ENCODE data around the gene SPEN.
"Not testable (repeated sequence)": the region's sequence is repeated elsewhere in the genome, so short reads cannot be mapped to it uniquely, and the experiment has no call there.

SPEN gene

DNA sequence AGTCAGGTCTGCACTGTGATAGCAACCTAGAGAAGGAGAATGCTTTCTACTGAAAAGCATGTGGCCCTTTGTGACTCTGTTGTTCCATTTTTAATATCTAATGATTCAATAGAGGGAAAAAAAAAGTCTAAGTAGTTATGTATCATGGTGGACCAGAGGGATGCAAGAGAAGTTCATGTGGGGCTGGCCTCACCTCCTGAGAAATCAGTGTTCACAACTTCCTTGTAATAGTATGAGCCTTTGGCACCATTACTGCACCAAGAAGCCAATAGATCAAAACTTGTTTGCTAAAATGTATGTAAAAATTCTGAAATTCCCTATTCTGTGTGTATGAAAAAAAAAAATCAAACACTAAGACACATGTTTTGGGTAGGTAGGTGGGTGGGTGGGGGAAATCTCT is 123.4 kb downstream of the SPEN start:
- 0 out of 2 replicates have a peak, but pooled peaks cover 6% of the 10 kb centered on the region for H3K9me3 ChIP-seq (ENCODE audit: insufficient read depth, low read depth, low read length)
- H3K9ac ChIP-seq (ENCODE audit: low read depth, low read length), result no peak overlapping the region
- peaks cover 21% of the 10 kb centered on the region for H3K36me3 ChIP-seq (ENCODE audit: insufficient read depth, low read length)
- no peaks in the 10 kb centered on the region; the same call in 1 of the 2 replicates for H3K4me1 ChIP-seq (ENCODE audit: insufficient read depth, low read length)
- H3K27ac ChIP-seq (ENCODE audit: low read depth, low read length), result no peak overlapping the region
- H3K4me3 ChIP-seq (ENCODE audit: low read length), result no peak overlapping the region
- H3K27me3 ChIP-seq (ENCODE audit: insufficient read depth, low read length), result no peaks in the 10 kb centered on the region

DNA sequence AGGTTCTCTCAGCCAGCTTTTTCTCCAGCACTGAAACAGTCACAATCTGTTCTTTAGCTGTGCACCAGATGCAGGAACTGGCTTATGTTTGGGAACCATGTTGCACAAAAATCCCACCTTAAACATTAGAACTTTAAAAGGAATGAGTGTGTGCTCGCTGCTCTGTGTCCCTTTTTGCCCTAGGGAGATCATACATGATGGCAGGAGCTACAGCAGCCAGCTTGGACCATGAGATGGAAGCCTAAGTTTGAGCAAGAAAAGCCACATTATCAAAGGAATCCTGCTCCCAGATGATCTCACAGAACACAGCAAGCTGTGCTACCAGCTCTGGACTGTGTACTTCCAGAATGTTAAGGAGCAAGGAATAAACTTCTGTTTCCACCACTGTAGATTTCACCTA is 124.9 kb downstream of the SPEN start:
- H3K27me3 ChIP-seq (ENCODE audit: insufficient read depth, low read length), result no peaks in the 10 kb centered on the region
- no peak overlapping the region for H3K9ac ChIP-seq (ENCODE audit: low read depth, low read length)
- 100% methylated on average over 1 of the region's 1 CpG for WGBS
- no peak overlapping the region for H3K27ac ChIP-seq (ENCODE audit: low read depth, low read length)
- peaks cover 3% of the 10 kb centered on the region for H3K4me1 ChIP-seq (ENCODE audit: insufficient read depth, low read length)
- H3K4me3 ChIP-seq (ENCODE audit: low read length), result no peak overlapping the region
- H3K9me3 ChIP-seq (ENCODE audit: insufficient read depth, low read depth, low read length), result 0 out of 2 replicates have a peak, but pooled peaks cover 6% of the 10 kb centered on the region
- H3K36me3 ChIP-seq (ENCODE audit: insufficient read depth, low read length), result peaks cover 21% of the 10 kb centered on the region

DNA sequence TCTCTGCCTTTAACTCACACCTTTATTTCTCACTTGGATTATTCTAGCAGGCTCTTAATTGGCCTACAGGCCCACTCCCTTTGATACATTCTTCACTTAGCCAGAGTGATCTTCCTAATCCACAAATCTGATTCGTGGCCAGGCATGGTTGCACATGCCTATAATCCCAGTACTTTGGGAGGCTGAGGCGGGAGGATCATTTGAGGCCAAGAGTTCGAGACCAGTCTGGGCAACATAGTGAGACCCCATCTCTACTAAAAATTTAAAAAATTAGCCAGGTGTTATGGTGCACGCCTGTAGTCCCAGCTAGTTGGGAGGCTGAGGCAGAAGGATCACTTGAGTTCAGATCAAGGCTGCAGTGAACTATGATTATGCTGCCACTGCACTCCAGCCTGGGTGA is 126.3 kb downstream of the SPEN start:
- Histone ChIP-seq H3K27me3 (ENCODE audit: insufficient read depth, low read length) (no peaks in the 10 kb centered on the region), H3K4me3 (ENCODE audit: low read length) (no peak overlapping the region), H3K9ac (ENCODE audit: low read depth, low read length) (no peak overlapping the region), H3K36me3 (ENCODE audit: insufficient read depth, low read length) (peaks cover 18% of the 10 kb centered on the region), H3K4me1 (ENCODE audit: insufficient read depth, low read length) (peaks cover 3% of the 10 kb centered on the region), H3K27ac (ENCODE audit: low read depth, low read length) (no peak overlapping the region), H3K9me3 (ENCODE audit: insufficient read depth, low read depth, low read length) (0 out of 2 replicates have a peak, but pooled peaks cover 4% of the 10 kb centered on the region)
- 89% methylated on average over 4 of the region's 4 CpGs for WGBS

DNA sequence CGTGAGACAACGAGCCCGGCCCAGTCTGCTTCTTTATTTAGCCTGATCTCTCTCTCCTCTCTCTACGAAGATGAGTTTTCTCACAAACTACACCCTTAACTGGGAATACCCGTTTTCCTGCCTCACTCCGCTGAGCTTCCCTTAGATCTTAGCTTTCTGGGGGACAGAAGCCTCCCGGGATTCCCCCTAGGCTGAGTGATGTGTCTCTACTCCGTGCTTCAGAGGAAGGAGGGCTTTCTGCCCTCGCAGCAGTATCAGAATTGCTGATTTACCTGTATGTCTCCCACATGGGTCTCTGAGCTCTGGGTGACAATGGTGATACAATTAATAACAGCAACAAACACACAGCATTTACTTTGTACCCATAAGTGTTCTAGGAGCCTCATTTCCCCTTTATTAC is 127.3 kb downstream of the SPEN start:
- H3K27ac ChIP-seq (ENCODE audit: low read depth, low read length), result no peak overlapping the region
- no peaks in the 10 kb centered on the region for H3K27me3 ChIP-seq (ENCODE audit: insufficient read depth, low read length)
- peaks cover 10% of the 10 kb centered on the region; the same call in 1 of the 2 replicates for H3K36me3 ChIP-seq (ENCODE audit: insufficient read depth, low read length)
- WGBS, result 65% methylated on average over 9 of the region's 9 CpGs
- H3K4me1 ChIP-seq (ENCODE audit: insufficient read depth, low read length), result peaks cover 3% of the 10 kb centered on the region
- H3K9ac ChIP-seq (ENCODE audit: low read depth, low read length), result peak overlapping the region; percentile 72
- H3K9me3 ChIP-seq (ENCODE audit: insufficient read depth, low read depth, low read length), result no peaks in the 10 kb centered on the region
- H3K4me3 ChIP-seq (ENCODE audit: low read length), result peak overlapping the region; percentile 88

DNA sequence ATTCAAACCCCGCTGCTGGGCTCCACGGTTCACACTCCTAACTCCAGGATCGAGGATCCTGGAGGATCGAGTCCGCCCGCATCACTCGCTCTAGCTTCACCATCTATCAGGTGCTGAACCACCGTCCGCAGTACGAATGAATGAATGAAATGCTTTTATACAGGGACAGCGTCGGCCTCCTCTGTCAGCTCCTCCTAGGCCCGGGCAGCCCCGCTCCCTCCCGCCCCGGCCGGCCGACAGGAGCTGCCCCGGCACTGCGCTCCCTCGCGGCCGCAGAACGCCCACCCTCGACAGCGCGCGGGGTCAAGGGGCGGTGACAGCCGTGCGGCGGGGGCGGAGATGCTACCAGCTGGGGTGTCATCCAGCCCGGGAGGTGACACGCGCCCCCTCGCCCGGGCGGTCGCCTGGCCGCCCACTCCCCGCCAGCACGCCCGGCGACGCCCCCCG is 127.9 kb downstream of the SPEN start:
- Histone ChIP-seq H3K27me3 (ENCODE audit: insufficient read depth, low read length) (no peaks in the 10 kb centered on the region), H3K4me3 (ENCODE audit: low read length) (peak overlapping the region; percentile 88), H3K27ac (ENCODE audit: low read depth, low read length) (peak overlapping the region; percentile 89; the same call in 1 of the 2 replicates), H3K9me3 (ENCODE audit: insufficient read depth, low read depth, low read length) (no peaks in the 10 kb centered on the region), H3K36me3 (ENCODE audit: insufficient read depth, low read length) (peaks cover 7% of the 10 kb centered on the region; the same call in 1 of the 2 replicates), H3K9ac (ENCODE audit: low read depth, low read length) (peak overlapping the region; percentile 72), H3K4me1 (ENCODE audit: insufficient read depth, low read length) (peaks cover 3% of the 10 kb centered on the region)
- WGBS, result under 1% methylated on average over 47 of the region's 47 CpGs

DNA sequence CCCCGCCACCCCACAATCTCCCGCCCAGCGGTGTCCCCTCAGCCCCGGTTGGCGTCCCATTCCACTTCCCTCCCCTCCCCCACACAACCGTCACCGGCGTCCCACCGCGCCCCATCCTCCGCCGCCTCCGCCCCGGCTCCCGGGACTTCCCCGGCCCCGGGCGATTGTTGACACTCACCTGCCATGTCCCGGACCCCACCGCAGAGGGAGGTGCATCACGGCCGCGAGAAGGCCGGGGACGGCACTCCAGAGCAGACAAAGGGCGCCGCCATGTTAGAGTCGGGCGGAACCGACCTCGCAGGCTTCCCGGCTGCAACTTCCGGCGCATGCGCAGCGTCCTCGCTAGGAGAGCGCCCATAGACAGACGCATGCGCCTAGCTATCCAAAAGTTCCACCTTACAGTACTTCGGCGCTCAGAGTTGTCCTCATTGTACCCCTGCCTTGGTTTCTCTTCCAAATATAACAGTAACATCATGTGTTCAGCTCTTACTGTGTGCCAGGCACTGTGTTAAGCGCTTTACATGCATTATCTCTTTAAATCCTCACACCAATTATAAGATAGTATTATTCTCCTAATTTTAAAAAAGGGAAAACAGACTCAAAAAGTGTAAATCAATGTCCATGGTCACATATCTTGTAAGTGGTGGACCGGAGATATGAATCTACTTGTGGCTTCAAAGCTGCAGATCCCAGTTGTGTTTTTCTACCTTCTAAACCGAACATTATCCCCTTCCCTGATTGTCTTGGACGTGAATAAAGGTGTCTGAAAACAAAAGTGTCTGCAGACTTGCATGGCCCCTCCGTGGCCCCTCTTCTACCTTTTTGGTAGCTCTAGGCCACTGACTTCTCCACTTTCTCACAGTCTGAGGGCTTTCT is 128.5 kb downstream of the SPEN start, which contains the start of gene ZBTB17:
Gene ZBTB17, minus strand, starts transcription at position 297 of the 876 bp plus-strand sequence. CDS start 27,606 bp downstream, outside the sequence.
- Histone ChIP-seq H3K9ac (ENCODE audit: low read depth, low read length) (peak within 1 kb of the TSS; percentile 82), H3K4me3 (ENCODE audit: low read length) (peak within 1 kb of the TSS; percentile 88), H3K36me3 (ENCODE audit: insufficient read depth, low read length) (peaks cover 7% of the 10 kb centered on the region; the same call in 1 of the 2 replicates), H3K4me1 (ENCODE audit: insufficient read depth, low read length) (peaks cover 3% of the 10 kb centered on the region), H3K9me3 (ENCODE audit: insufficient read depth, low read depth, low read length) (no peaks in the 10 kb centered on the region), H3K27ac (ENCODE audit: low read depth, low read length) (peak within 1 kb of the TSS; percentile 89), H3K27me3 (ENCODE audit: insufficient read depth, low read length) (no peaks in the 10 kb centered on the region)
- 9% methylated on average over 47 of the region's 47 CpGs for WGBS

DNA sequence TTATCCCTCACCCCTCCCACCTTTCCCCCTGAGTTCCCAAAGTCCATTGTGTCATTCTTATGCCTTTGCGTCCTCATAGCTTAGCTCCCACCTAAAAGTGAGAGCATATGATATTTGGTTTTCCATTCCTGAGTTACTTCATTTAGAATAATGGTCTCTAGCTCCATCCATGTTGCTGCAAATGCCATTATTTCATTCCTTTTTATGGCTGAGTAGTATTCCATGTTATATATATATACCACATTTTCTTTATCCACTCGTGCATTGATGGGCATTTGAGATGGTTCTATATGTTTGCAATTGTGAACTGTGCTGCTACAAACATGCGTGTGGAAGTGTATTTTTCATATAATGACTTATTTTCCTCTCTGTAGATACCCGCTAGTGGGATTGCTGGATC is 130.4 kb downstream of the SPEN start:
- not testable (repeated sequence) for H3K27ac ChIP-seq (ENCODE audit: low read depth, low read length); H3K4me1 ChIP-seq (ENCODE audit: insufficient read depth, low read length); H3K27me3 ChIP-seq (ENCODE audit: insufficient read depth, low read length); H3K9ac ChIP-seq (ENCODE audit: low read depth, low read length); H3K4me3 ChIP-seq (ENCODE audit: low read length); H3K36me3 ChIP-seq (ENCODE audit: insufficient read depth, low read length); H3K9me3 ChIP-seq (ENCODE audit: insufficient read depth, low read depth, low read length)
- 86% methylated on average over 1 of the region's 4 CpGs for whole genome bisulfite sequencing

DNA sequence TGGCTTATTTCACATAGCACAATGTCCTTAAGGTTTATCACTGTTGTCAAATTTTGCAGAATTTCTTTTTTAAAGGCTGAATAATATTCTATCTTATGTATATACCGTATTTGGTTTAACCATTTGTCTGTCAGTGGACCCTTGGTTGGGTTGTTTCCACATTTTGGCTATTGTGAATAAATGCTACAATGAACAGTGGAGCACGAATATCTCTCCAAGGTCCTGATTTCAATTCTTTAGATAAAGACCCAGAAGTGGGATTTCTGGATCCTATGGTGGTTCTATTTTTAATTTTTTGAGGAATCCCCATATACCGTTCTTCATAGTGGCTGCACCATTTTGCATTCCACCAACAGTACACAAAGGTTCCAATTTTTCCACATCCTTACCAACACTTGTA is 134.2 kb downstream of the SPEN start:
- H3K27ac ChIP-seq (ENCODE audit: low read depth, low read length), result no peak overlapping the region
- H3K27me3 ChIP-seq (ENCODE audit: insufficient read depth, low read length), result no peaks in the 10 kb centered on the region
- H3K36me3 ChIP-seq (ENCODE audit: insufficient read depth, low read length), result no peaks in the 10 kb centered on the region
- no peak overlapping the region for H3K4me3 ChIP-seq (ENCODE audit: low read length)
- WGBS, result 83% methylated on average over 3 of the region's 3 CpGs
- no peaks in the 10 kb centered on the region for H3K4me1 ChIP-seq (ENCODE audit: insufficient read depth, low read length)
- no peaks in the 10 kb centered on the region for H3K9me3 ChIP-seq (ENCODE audit: insufficient read depth, low read depth, low read length)
- H3K9ac ChIP-seq (ENCODE audit: low read depth, low read length), result no peak overlapping the region

DNA sequence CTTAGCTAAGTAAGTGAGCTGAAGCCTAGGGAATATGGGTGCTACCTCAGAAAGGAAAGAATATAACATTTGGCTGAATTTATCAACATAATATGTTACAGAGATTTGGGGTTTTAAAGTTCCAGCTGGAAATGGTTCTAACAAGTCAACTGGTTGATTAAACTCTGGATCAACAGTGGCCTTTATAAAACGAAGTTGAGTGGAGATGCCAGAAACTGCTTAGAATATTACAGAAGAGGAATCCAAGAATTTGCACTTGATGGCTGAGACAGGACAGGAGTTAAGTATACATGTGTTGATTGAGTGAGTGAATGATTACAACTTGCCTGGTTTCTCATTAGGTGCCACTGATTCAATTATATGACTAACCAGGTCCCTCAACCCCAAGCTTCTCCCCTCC is 135.8 kb downstream of the SPEN start:
- WGBS, result 51% methylated on average over 1 of the region's 1 CpG
- Histone ChIP-seq H3K4me1 (ENCODE audit: insufficient read depth, low read length) (no peaks in the 10 kb centered on the region), H3K9ac (ENCODE audit: low read depth, low read length) (no peak overlapping the region), H3K36me3 (ENCODE audit: insufficient read depth, low read length) (no peaks in the 10 kb centered on the region), H3K27ac (ENCODE audit: low read depth, low read length) (no peak overlapping the region), H3K27me3 (ENCODE audit: insufficient read depth, low read length) (no peaks in the 10 kb centered on the region), H3K4me3 (ENCODE audit: low read length) (no peak overlapping the region), H3K9me3 (ENCODE audit: insufficient read depth, low read depth, low read length) (no peaks in the 10 kb centered on the region)

DNA sequence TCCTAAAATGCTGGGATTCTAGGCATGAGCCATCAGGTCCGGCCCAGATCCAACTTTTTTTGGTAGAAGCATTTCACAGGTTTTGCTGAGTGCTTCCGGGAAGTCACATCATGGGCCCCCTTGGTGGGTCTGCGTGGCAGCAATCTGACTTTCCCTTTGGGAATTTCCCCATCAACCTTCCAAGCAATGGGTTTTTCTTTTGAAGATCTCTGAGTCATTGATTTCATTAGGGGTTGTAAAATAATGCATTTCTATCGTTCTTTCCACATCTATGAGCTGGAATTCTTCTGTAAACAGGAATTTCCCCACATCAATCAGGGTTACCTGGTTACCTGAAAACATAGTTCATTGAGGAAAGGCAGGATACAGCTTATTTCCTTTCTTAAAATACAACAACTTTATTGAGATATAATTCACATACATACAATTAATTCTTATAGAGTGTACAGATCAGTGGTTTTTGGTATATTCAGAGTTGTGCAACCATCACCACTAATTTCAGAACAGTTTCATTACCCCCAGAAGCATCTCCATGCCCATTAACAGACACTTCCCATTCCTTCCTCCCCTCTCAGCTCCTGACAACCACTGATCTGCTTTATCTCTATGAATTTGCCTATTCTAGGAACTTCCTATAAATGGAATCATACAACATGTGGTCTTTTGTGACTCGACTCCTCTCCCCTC is 138.2 kb downstream of the SPEN start:
- no peaks in the 10 kb centered on the region for H3K36me3 ChIP-seq (ENCODE audit: insufficient read depth, low read length)
- WGBS, result 67% methylated on average over 5 of the region's 5 CpGs
- no peak overlapping the region for H3K27ac ChIP-seq (ENCODE audit: low read depth, low read length)
- no peak overlapping the region for H3K4me3 ChIP-seq (ENCODE audit: low read length)
- no peak overlapping the region for H3K9ac ChIP-seq (ENCODE audit: low read depth, low read length)
- H3K4me1 ChIP-seq (ENCODE audit: insufficient read depth, low read length), result no peaks in the 10 kb centered on the region
- H3K27me3 ChIP-seq (ENCODE audit: insufficient read depth, low read length), result no peaks in the 10 kb centered on the region
- H3K9me3 ChIP-seq (ENCODE audit: insufficient read depth, low read depth, low read length), result no peaks in the 10 kb centered on the region

Data from HUES64 (cell line).